Activated CD4-positive, alpha-beta T cell treated with anti-CD3 and anti-CD28 coated beads for 36 hours (primary cell): ENCODE results near the gene BANP. TPM values are rescaled to one million over a fixed set of nuclear protein-coding genes. Genes with fewer than 3 reads are reported as not detected.

Source experiments
- ATAC-seq: fragments of 200-7000 bp; cut with Tn5 transposase; one replicate; pipeline ENCODE4 v1.10.0; 2021; ENCODE audit warnings: mild to moderate bottlenecking, moderate library complexity
- CTCF ChIA-PET: fragments of 350-600 bp; sonication (Branson Sonifier 250); formaldehyde crosslinking; loops from one replicate; lab custom pipeline; 2021; ENCODE audit warnings: antibody characterized with exemption; lab: Charles Lee
- POLR2A ChIA-PET: fragments of 350-600 bp; sonication (Branson Sonifier 250); formaldehyde crosslinking; loops from one replicate; lab custom pipeline; 2021; ENCODE audit warnings: antibody characterized with exemption, inconsistent platforms; lab: Charles Lee
- DNase-seq: peaks from one replicate; pipeline ENCODE4 v3.0.0-alpha.2; 2020
- H3K27ac Mint-ChIP-seq: one replicate; pipeline ENCODE4 v1.8.0; 2021; ENCODE audit warnings: mixed read lengths
- H3K27me3 Mint-ChIP-seq: one replicate; pipeline ENCODE4 v1.8.0; 2021; ENCODE audit warnings: mixed read lengths
- H3K36me3 Mint-ChIP-seq: one replicate; pipeline ENCODE4 v1.8.0; 2021; ENCODE audit warnings: low read depth, mixed read lengths
- H3K4me1 Mint-ChIP-seq: one replicate; pipeline ENCODE4 v1.8.0; 2021; ENCODE audit warnings: mixed read lengths
- H3K4me3 Mint-ChIP-seq: one replicate; pipeline ENCODE4 v1.8.0; 2021; ENCODE audit warnings: mild to moderate bottlenecking, moderate library complexity, mixed read lengths
- H3K9me3 Mint-ChIP-seq: one replicate; pipeline ENCODE4 v1.8.0; 2021; ENCODE audit warnings: low read depth, mixed read lengths
- intact Hi-C, 2 experiments: fragments of 100-400 bp; cut with DNase I in 1 of 2; cut with micrococcal nuclease in 1 of 2; formaldehyde crosslinking; loops; one replicate each; pipeline versions ENCODE4 v1.14.2 to v1.15.1; 2022 to 2024; cut with DNase I, micrococcal nuclease
- total RNA-seq, 2 experiments: library from RNA; stranded (reverse); gene quantifications; one replicate each; pipeline ENCODE4 v1.2.3, GENCODE V29; 2021

Gene BANP
- total RNA-seq, 2 experiments from 2014 or later: 35.2 to 36.1 TPM

DNA sequence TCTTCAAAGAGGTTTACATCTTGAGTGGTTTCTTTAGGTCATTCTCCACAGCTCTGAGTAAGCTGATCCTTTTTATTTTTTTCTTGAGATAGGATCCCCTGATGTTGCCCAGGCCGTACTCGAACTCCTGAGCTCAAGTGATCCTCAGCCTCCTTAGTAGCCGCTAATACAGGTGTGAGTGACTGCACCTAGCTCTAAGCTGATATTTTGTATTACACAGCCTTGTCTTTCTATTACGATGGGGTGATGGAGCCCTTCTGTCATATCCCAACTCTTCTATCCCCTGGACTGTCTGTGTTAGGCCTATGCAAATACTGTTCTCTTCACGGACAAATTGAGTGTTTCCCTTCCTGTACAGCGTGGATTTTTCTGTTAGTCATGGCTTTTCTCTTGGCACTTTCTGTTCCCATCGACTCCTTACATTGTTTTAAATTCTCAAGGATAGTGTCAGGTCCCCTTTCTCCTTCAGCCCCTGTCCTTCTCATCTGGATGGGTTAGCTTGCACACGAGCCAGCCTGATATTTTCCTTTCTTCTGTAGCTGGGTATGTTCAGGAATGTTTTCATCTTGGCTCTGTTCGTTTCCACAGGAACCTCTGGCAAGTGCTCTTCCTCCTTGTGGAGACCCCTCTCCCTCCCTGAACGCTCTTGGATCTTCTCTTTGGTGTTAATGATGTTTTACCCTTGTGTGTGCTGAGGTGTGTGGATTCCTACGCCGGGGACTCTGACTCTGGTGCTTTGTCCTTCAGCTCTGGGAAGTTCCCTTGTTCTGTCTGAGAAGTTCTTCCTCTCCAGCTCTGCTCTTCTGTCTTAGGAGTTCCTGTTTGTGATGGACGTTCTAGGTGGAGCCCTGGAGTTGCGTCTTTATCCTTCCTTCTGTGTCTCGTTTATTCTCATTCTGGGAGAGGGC lies 2.3 kb downstream of the BANP start:
- Mint-ChIP-seq H3K27ac (peak overlapping the region; percentile 96), H3K36me3 (peaks cover 41% of the 10 kb centered on the region), H3K9me3 (no peaks in the 10 kb centered on the region), H3K4me1 (peaks cover 65% of the 10 kb centered on the region), H3K4me3 (peak overlapping the region; percentile 93), H3K27me3 (no peaks in the 10 kb centered on the region)
- intact Hi-C loops: loop anchor here (5.0 to 10.0 kb wide), 4 partner anchors 34 to 1291 kb away; partner anchors contain the start of genes PIEZO1 (in 1 of the 2) and ZC3H18 (in 1 of the 2)
- DNase-seq (no peak), ATAC-seq (no peak)
- ChIA-PET CTCF (interaction anchor here (0.6 to 1.2 kb wide), 5 partner anchors 9 to 174 kb away, joined by 3 to 6 read pairs (median 3); no protein-coding TSS in a partner anchor), POLR2A (interaction anchor here (0.5 to 1.4 kb wide), 3 partner anchors 13 to 78 kb away, joined by 3 read pairs; no protein-coding TSS in a partner anchor)

DNA sequence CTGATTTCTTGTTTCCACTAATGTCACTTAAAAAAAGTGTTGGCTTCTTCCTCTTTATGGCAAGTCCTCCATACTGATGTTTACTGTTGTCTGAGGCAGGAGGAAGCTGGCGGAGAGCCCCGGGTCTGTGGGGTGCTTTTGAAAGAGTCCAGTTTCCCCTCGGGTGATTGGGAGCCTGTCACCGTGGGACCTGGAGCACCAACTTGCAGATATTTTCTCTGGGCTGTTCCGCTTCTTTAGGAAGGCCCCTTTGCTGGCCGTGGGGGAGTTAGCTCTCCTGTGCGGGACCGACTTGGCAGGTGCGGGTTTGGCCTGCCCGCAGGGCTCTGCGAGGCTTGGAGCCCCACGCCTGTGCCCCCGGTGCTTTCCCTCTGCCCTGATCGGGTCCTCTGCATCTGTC lies 3.1 kb downstream of the BANP start:
- H3K27ac Mint-ChIP-seq: peak overlapping the region; percentile 96
- DNase-seq (no peak), ATAC-seq (no peak)
- H3K27me3 Mint-ChIP-seq: no peaks in the 10 kb centered on the region
- H3K9me3 Mint-ChIP-seq: no peaks in the 10 kb centered on the region
- intact Hi-C loops: loop anchor here (5.0 to 10.0 kb wide), 4 partner anchors 33 to 1290 kb away; partner anchors contain the start of genes PIEZO1 (in 1 of the 2) and ZC3H18 (in 1 of the 2)
- peaks cover 73% of the 10 kb centered on the region for H3K4me1 Mint-ChIP-seq
- peaks cover 44% of the 10 kb centered on the region for H3K36me3 Mint-ChIP-seq
- ChIA-PET CTCF (interaction anchor here (0.9 to 1.2 kb wide), 3 partner anchors 8 to 175 kb away, joined by 3 read pairs; no protein-coding TSS in a partner anchor), POLR2A (interaction anchor here (0.5 kb wide), 1 partner anchor 14 kb away, joined by 3 read pairs; no protein-coding TSS in a partner anchor)
- H3K4me3 Mint-ChIP-seq: peak overlapping the region; percentile 93

DNA sequence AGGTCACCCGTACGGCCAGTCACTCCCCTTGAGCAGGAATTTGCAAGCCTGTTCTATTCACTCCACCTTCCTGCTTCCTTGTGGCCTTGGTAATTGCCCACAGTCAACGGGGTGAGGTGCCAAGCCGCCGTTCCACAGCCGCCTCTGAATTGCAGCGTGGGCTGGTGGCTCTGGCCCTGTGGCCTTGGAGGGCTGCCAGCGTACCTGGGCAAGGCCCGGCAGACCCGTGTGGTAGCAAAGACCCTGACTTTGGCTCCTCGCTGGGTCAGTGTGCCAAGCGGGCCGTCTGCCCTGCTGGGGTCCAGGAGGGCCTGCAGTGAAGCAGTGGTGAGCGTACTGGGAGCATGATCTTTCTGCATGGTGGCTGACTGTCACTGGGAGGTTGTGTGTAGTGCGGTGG lies 3.6 kb downstream of the BANP start:
- no peaks in the 10 kb centered on the region for H3K9me3 Mint-ChIP-seq

DNA sequence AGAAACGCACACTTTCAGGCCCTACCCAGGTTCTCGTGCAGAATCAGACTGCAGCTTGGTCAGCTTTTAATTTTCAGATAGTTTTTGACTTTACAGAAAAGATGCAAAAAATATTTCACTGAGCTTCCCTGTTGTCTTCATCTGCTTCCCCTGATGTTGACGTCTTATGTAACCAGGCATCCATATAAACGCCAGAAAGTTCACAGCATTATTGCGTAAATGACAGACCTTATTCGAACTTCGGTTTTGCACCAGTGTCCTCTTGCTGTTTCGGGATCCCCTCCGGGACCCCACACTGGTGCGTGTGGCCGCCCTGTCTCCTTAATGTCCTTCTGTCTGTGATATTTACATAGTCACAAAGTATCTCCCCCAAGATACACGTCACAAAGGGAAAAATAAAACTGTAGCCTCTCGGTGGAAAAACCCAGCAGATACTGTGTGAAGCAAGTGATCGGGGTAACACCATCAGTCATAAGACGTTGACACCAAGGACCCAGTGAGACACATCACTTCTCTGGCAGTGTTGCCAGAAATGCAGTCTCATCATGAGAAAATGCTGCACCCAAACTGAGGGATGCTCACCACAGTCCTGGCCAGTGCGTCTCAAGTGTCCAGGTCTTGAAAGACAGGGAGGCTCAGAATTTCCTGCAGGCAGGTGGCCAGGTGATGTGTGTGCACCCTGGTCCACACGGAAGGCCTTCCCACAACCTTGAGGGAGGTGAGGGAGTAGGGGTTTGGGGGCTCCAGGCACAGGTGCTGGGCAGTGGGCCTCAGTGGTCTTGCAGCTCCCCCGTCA lies 4.3 kb downstream of the BANP start:
- peaks cover 48% of the 10 kb centered on the region for H3K36me3 Mint-ChIP-seq
- H3K4me1 Mint-ChIP-seq: peaks cover 84% of the 10 kb centered on the region
- no peak for ATAC-seq
- H3K27ac Mint-ChIP-seq: peak overlapping the region; percentile 96
- ChIA-PET CTCF (interaction anchor here (0.6 to 1.9 kb wide), 9 partner anchors 13 to 177 kb away, joined by 3 to 5 read pairs (median 4); no protein-coding TSS in a partner anchor), POLR2A (interaction anchor here (1.2 to 2.3 kb wide), 2 partner anchors 28 to 84 kb away, joined by 3 to 7 read pairs; no protein-coding TSS in a partner anchor)
- DNase-seq: peak; percentile 59
- intact Hi-C loops: loop anchor here (1.0 to 10.0 kb wide), 6 partner anchors 8 to 1289 kb away; partner anchors contain the start of genes PIEZO1 (in 1 of the 2) and ZC3H18 (in 1 of the 2)
- no peaks in the 10 kb centered on the region for H3K27me3 Mint-ChIP-seq
- H3K9me3 Mint-ChIP-seq: no peaks in the 10 kb centered on the region
- H3K4me3 Mint-ChIP-seq: peak overlapping the region; percentile 79

More for the DNA sequence above, 3.6 kb downstream of the BANP start:
- CTCF ChIA-PET: interaction anchor here (0.7 to 1.2 kb wide), 2 partner anchors 45 to 105 kb away, joined by 3 read pairs; no protein-coding TSS in a partner anchor
- Mint-ChIP-seq H3K27me3 (no peaks in the 10 kb centered on the region), H3K4me1 (peaks cover 77% of the 10 kb centered on the region), H3K4me3 (no peak overlapping the region), H3K36me3 (peaks cover 46% of the 10 kb centered on the region), H3K27ac (peak overlapping the region; percentile 96)
- DNase-seq (no peak), ATAC-seq (no peak)
- intact Hi-C loops: loop anchor here (1.0 to 10.0 kb wide), 5 partner anchors 8 to 1290 kb away; partner anchors contain the start of genes PIEZO1 (in 1 of the 2) and ZC3H18 (in 1 of the 2)
- POLR2A ChIA-PET: no interaction called here

DNA sequence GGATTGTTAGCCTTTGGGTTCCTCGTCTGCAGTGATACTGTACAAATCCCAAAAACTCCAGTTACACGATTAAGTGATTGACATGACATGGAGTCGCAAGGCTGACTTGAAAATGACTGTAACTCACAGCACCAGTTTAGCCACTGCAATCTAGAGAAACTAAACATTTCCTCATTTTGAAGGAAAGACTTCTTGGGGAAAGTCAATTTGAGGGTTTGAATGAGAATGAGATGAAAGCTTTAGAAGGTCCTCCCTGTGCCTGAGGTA lies 4.8 kb downstream of the BANP start:
- Mint-ChIP-seq H3K4me1 (peaks cover 87% of the 10 kb centered on the region), H3K27me3 (no peaks in the 10 kb centered on the region), H3K36me3 (peaks cover 48% of the 10 kb centered on the region), H3K9me3 (no peaks in the 10 kb centered on the region), H3K27ac (peak overlapping the region; percentile 96), H3K4me3 (peak overlapping the region; percentile 79)
- ChIA-PET POLR2A (interaction anchor here (0.6 to 2.3 kb wide), 4 partner anchors 28 to 731 kb away, joined by 3 to 7 read pairs (median 4); no protein-coding TSS in a partner anchor), CTCF (interaction anchor here (0.5 to 1.9 kb wide), 12 partner anchors 11 to 482 kb away, joined by 3 to 8 read pairs (median 4); no protein-coding TSS in a partner anchor)
- intact Hi-C loops: loop anchor here (1.0 to 10.0 kb wide), 5 partner anchors 25 to 1289 kb away; partner anchors contain the start of genes PIEZO1 (in 1 of the 2) and ZC3H18 (in 1 of the 2)
- ATAC-seq: no peak
- DNase-seq: no peak

DNA sequence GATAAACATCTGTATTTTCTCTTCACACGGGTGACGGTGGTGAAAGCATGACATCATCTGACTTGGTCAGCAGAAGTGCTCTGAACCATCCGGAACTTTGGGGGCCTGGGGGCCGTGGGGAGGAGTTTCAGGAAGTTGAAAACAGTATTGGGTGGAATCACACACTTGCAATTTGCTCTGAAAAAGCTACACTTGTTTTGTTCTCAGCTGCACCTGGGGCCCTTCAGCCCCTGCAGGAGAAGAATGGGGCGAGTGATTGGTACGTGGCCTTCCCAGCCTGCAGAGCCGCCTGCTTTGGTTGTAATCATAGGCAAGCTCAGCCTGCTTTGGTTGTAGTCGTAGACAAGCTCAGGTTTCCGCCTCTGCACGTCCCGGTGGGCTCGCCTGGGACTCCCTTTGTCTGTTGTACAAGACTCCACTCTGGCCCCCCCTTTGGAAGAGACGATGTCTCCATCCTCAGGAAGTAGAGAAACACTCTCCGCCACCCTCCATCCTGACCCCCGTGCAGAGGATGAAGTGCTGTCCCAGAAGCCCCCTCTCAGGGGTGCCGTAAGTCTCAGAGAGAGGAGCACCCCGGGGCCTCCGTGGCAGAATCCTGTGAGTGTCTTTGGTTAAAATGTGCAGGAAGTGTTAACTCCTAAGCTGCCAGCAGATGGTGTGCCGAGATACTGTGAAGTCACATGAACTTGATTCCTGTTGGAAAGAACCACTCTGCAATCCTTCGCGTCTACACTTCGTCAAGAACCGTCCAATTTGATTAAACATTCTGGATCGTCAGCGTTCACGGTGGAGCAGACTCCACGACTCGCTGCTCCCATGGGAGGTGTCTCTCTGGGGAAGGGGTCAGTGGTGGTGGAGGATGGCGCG lies 5.4 kb downstream of the BANP start:
- H3K27ac Mint-ChIP-seq: peak overlapping the region; percentile 96
- ChIA-PET POLR2A (interaction anchor here (0.6 to 2.3 kb wide), 4 partner anchors 27 to 730 kb away, joined by 3 to 7 read pairs (median 4); no protein-coding TSS in a partner anchor), CTCF (interaction anchor here (0.5 to 1.9 kb wide), 15 partner anchors 10 to 854 kb away, joined by 3 to 8 read pairs (median 4); partner anchors contain the start of gene ZC3H18)
- H3K27me3 Mint-ChIP-seq: no peaks in the 10 kb centered on the region
- H3K4me1 Mint-ChIP-seq: peaks cover 91% of the 10 kb centered on the region
- peak; percentile 65 for ATAC-seq
- peak overlapping the region; percentile 79 for H3K4me3 Mint-ChIP-seq
- peaks cover 48% of the 10 kb centered on the region for H3K36me3 Mint-ChIP-seq
- H3K9me3 Mint-ChIP-seq: no peaks in the 10 kb centered on the region
- intact Hi-C loops: loop anchor here (1.0 to 10.0 kb wide), 5 partner anchors 25 to 1288 kb away; partner anchors contain the start of genes PIEZO1 (in 1 of the 2) and ZC3H18 (in 1 of the 2)
- peak; percentile 89 for DNase-seq

DNA sequence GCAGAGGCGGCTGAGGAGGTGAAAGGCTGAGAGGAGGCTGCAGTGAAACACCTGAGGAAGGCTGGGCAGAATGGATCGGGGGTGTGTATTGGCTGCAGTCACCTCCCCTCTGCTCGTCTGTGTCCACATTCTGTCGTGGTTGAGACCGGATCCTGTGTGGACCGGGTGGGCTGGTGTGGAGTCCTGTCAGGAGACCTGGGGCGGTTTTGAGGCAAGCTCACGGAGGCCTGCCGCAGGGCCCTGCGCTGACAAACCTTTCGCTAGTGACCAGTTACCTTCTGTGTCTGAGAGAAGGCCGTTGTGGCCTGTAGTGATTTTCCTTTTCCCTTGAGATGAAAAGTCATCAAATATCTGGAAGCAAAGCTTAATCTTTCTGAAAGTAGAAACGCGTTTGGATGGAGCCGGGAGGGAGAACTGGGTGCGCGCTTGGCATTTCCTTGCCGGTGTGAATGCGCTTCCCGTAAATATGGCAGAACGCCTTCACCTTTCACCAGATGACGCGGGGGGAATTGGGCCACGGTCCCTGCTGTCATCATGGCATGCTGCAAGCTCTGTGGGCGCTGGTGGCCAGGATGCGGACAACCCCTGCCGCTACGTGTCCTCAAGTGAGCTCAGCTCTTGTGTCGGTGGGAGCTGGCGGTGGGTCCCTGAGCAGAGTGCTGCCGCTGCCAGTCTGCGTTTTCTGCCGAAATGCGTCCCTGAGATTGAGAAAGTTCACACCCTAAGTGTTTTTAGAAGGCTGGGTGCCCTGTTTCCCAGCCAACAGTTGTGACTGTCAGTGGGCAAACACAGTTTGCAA lies 6.3 kb downstream of the BANP start:
- Mint-ChIP-seq H3K27me3 (no peaks in the 10 kb centered on the region), H3K36me3 (peaks cover 43% of the 10 kb centered on the region), H3K4me1 (peaks cover 90% of the 10 kb centered on the region), H3K27ac (peak overlapping the region; percentile 96), H3K4me3 (peak overlapping the region; percentile 79), H3K9me3 (no peaks in the 10 kb centered on the region)
- CTCF ChIA-PET: interaction anchor here (0.7 to 1.9 kb wide), 8 partner anchors 9 to 179 kb away, joined by 3 to 8 read pairs (median 4); no protein-coding TSS in a partner anchor
- DNase-seq (no peak), ATAC-seq (no peak)
- POLR2A ChIA-PET: interaction anchor here (2.3 kb wide), 1 partner anchor 26 kb away, joined by 7 read pairs; no protein-coding TSS in a partner anchor
- intact Hi-C loops: loop anchor here (2.0 to 10.0 kb wide), 4 partner anchors 47 to 1287 kb away; partner anchors contain the start of genes PIEZO1 (in 1 of the 2) and ZC3H18 (in 1 of the 2)

DNA sequence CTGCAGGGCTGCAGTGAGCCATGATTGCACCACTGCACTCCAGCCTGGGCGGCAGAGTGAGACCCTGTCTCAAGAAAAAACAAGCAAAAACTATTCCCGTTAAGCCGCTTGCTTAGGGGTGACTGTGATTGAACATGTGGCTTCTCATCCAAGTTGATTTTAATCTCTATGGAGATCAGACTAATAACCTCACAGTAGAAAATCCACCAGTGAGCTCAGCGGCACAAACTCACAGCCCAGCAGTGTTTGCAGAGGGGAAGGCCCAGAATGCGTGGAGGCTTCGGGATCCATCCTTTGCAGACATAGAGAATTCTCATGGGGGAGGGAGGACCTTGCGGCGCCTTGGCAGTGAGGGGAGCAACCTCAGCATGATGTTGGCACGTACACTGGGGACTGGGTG lies 7.4 kb downstream of the BANP start:
- ChIA-PET POLR2A (no interaction called here), CTCF (no interaction called here)
- intact Hi-C loops: loop anchor here (10.0 kb wide), 3 partner anchors 616 to 1286 kb away; partner anchors contain the start of genes PIEZO1 (in 1 of the 2) and ZC3H18 (in 1 of the 2)
- H3K4me3 Mint-ChIP-seq: peak overlapping the region; percentile 62
- peaks cover 92% of the 10 kb centered on the region for H3K4me1 Mint-ChIP-seq
- ATAC-seq (no peak), DNase-seq (no peak)
- H3K36me3 Mint-ChIP-seq: peaks cover 36% of the 10 kb centered on the region
- peak overlapping the region; percentile 85 for H3K27ac Mint-ChIP-seq
- H3K9me3 Mint-ChIP-seq: no peaks in the 10 kb centered on the region
- no peaks in the 10 kb centered on the region for H3K27me3 Mint-ChIP-seq
